Adrenal gland (tissue), 5 donors: ENCODE measurements around the gene MBNL2.

Experiments used
- CTCF ChIP-seq, 6 experiments: fragments of 450-650 bp in 4 of 6; fragments of 200-600 bp in 2 of 6; sonication (generic) in 1 of 6; IDR thresholded peaks; 1 replicate in 5 of 6; 2 replicates in 1 of 6; pipeline versions ENCODE4 v1.5.1 to v1.8.0; 2016 to 2021; ENCODE audit warnings: antibody characterized with exemption in 6 of 6, mild to moderate bottlenecking in 2 of 6, moderate library complexity in 1 of 6
- POLR2A ChIP-seq, 2 donors: fragments of 450-650 bp; IDR thresholded peaks; one replicate each; pipeline ENCODE4 v1.6.1; 2017; ENCODE audit warnings: antibody characterized with exemption in 2 of 2, mild to moderate bottlenecking in 2 of 2, moderate library complexity in 1 of 2
- donor health status: DM: no; HTN: no; CAD: no.

- no peak for TF ChIP-seq CTCF (IDR thresholded peaks at IDR 0.05)
- TF ChIP-seq POLR2A (IDR thresholded peaks at IDR 0.05), result no peak
Measured at GRCh38 chr13:97214921-97215320, 7.2 kb upstream of the MBNL2 start.
